Measurements from ENCODE around the gene KIFC3.
"Not testable (repeated sequence)": the region's sequence is repeated elsewhere in the genome, so short reads cannot be mapped to it uniquely, and the experiment has no call there.

- TF ChIP-seq ZNF549 (tag by site-specific recombination; IDR thresholded peaks at IDR 0.05); CTCF (tag by site-specific recombination; IDR thresholded peaks at IDR 0.05); ZNF776 (tag by site-specific recombination; IDR thresholded peaks at IDR 0.05; ENCODE audit: borderline replicate concordance); YY2 (tag by site-specific recombination; IDR thresholded peaks at IDR 0.05); PRDM1 (tag by site-specific recombination; IDR thresholded peaks at IDR 0.05): not testable (repeated sequence)
- TF ChIP-seq, protein P1, sequence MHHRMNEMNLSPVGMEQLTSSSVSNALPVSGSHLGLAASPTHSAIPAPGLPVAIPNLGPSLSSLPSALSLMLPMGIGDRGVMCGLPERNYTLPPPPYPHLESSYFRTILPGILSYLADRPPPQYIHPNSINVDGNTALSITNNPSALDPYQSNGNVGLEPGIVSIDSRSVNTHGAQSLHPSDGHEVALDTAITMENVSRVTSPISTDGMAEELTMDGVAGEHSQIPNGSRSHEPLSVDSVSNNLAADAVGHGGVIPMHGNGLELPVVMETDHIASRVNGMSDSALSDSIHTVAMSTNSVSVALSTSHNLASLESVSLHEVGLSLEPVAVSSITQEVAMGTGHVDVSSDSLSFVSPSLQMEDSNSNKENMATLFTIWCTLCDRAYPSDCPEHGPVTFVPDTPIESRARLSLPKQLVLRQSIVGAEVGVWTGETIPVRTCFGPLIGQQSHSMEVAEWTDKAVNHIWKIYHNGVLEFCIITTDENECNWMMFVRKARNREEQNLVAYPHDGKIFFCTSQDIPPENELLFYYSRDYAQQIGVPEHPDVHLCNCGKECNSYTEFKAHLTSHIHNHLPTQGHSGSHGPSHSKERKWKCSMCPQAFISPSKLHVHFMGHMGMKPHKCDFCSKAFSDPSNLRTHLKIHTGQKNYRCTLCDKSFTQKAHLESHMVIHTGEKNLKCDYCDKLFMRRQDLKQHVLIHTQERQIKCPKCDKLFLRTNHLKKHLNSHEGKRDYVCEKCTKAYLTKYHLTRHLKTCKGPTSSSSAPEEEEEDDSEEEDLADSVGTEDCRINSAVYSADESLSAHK (tag by site-specific recombination; IDR thresholded peaks at IDR 0.05), result not testable (repeated sequence)
- TF ChIP-seq, protein P2, sequence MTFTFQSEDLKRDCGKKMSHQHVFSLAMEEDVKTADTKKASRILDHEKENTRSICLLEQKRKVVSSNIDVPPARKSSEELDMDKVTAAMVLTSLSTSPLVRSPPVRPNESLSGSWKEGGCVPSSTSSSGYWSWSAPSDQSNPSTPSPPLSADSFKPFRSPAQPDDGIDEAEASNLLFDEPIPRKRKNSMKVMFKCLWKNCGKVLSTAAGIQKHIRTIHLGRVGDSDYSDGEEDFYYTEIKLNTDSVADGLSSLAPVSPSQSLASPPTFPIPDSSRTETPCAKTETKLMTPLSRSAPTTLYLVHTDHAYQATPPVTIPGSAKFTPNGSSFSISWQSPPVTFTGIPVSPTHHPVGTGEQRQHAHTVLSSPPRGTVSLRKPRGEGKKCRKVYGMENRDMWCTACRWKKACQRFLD (tag by site-specific recombination; IDR thresholded peaks at IDR 0.05), result not testable (repeated sequence)
- TF ChIP-seq, protein P3, sequence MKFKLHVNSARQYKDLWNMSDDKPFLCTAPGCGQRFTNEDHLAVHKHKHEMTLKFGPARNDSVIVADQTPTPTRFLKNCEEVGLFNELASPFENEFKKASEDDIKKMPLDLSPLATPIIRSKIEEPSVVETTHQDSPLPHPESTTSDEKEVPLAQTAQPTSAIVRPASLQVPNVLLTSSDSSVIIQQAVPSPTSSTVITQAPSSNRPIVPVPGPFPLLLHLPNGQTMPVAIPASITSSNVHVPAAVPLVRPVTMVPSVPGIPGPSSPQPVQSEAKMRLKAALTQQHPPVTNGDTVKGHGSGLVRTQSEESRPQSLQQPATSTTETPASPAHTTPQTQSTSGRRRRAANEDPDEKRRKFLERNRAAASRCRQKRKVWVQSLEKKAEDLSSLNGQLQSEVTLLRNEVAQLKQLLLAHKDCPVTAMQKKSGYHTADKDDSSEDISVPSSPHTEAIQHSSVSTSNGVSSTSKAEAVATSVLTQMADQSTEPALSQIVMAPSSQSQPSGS (tag by site-specific recombination; IDR thresholded peaks at IDR 0.05; ENCODE audit: low read depth), result not testable (repeated sequence)
Observed at GRCh38 chr16:57846931-57847330, 44.6 kb upstream of the KIFC3 start.
